Measurements from ENCODE around the gene GSDMA.
A peak's percentile ranks its signal among the peaks of the same experiment; 100 is the strongest.

Gene GSDMA

GRCh38 chr17:39949028-39949427 is 13.8 kb upstream of the GSDMA start:
- Histone ChIP-seq H3K27ac (ENCODE audit: low read depth, low read length) (no peak overlapping the region), H3K79me2 (ENCODE audit: control insufficient read depth, insufficient read depth, low read length, unreplicated experiment) (no peaks in the 10 kb centered on the region), H3K4me1 (ENCODE audit: control insufficient read depth, insufficient read depth, low read length, unreplicated experiment) (peaks cover 5% of the 10 kb centered on the region), H3K4me3 (ENCODE audit: low read depth, low read length) (no peak overlapping the region), H3K36me3 (ENCODE audit: insufficient read depth, low read length) (no peaks in the 10 kb centered on the region), H3K27me3 (ENCODE audit: insufficient read depth, low read length) (no peaks in the 10 kb centered on the region), H2AFZ (ENCODE audit: low read length, unreplicated experiment) (no peak overlapping the region)

- peaks cover 5% of the 10 kb centered on the region for H3K4me1 ChIP-seq (ENCODE audit: control insufficient read depth, insufficient read depth, low read length, unreplicated experiment)
- H3K36me3 ChIP-seq (ENCODE audit: insufficient read depth, low read length): no peaks in the 10 kb centered on the region
- no peaks in the 10 kb centered on the region for H3K27me3 ChIP-seq (ENCODE audit: insufficient read depth, low read length)
- H2AFZ ChIP-seq (ENCODE audit: low read length, unreplicated experiment): no peak overlapping the region
- no peak overlapping the region for H3K4me3 ChIP-seq (ENCODE audit: low read depth, low read length)
- no peaks in the 10 kb centered on the region for H3K79me2 ChIP-seq (ENCODE audit: control insufficient read depth, insufficient read depth, low read length, unreplicated experiment)
- no peak overlapping the region for H3K27ac ChIP-seq (ENCODE audit: low read depth, low read length)
Observed at GRCh38 chr17:39950871-39951348, 11.9 kb upstream of the GSDMA start.

GRCh38 chr17:39951924-39952679 is 10.7 kb upstream of the GSDMA start:
- Histone ChIP-seq H3K27ac (ENCODE audit: low read depth, low read length) (no peak overlapping the region), H3K36me3 (ENCODE audit: insufficient read depth, low read length) (no peaks in the 10 kb centered on the region), H3K4me3 (ENCODE audit: low read depth, low read length) (peak overlapping the region; percentile 73), H2AFZ (ENCODE audit: low read length, unreplicated experiment) (no peak overlapping the region), H3K79me2 (ENCODE audit: control insufficient read depth, insufficient read depth, low read length, unreplicated experiment) (no peaks in the 10 kb centered on the region), H3K27me3 (ENCODE audit: insufficient read depth, low read length) (no peaks in the 10 kb centered on the region), H3K4me1 (ENCODE audit: control insufficient read depth, insufficient read depth, low read length, unreplicated experiment) (peaks cover 5% of the 10 kb centered on the region)

DNA sequence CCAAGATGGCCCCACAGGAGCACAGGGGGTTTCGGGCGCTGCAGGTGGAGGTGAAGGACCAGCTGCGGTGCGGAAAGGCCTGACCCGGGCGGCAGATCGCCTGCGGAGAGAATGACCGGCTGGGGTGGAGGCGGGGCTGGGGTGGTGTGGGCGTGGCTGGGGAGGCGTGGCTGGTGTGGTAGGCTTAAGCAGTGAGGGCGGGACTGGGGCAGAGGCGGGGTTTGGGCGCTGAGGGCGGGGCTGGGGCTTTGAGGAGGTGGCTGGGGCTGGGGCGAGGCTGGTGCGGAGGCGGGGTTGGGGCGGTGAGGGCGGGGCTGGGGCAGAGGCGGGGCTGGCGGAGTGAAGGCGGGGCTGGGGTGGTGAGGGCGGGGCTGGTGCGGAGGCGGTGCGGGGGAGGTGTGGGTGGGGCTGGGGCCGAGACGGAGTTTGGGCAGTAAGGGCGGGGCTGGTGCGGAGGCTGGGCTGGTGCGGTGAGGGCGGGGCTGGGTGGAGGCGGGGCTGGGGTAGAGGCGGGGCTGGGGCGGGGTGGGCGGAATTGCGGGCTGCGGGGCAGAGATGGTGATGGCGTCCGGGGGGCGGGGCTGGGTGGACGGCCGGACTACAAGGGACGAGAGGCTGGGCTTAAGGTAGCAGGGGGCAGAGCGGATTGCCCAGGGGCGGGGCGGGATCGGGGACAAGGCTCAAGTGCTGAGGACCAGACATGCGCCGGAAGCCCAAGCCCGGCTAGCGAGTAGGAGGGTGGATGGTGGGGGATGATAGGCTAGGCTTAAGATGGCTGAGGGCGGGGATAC is 9.9 kb upstream of the GSDMA start:
- H2AFZ ChIP-seq (ENCODE audit: low read length, unreplicated experiment): peak overlapping the region; percentile 94
- H3K4me1 ChIP-seq (ENCODE audit: control insufficient read depth, insufficient read depth, low read length, unreplicated experiment): peaks cover 5% of the 10 kb centered on the region
- no peaks in the 10 kb centered on the region for H3K36me3 ChIP-seq (ENCODE audit: insufficient read depth, low read length)
- no peaks in the 10 kb centered on the region for H3K27me3 ChIP-seq (ENCODE audit: insufficient read depth, low read length)
- no peak overlapping the region for H3K27ac ChIP-seq (ENCODE audit: low read depth, low read length)
- peak overlapping the region; percentile 73 for H3K4me3 ChIP-seq (ENCODE audit: low read depth, low read length)
- H3K79me2 ChIP-seq (ENCODE audit: control insufficient read depth, insufficient read depth, low read length, unreplicated experiment): no peaks in the 10 kb centered on the region

- Histone ChIP-seq H3K36me3 (ENCODE audit: insufficient read depth, low read length) (no peaks in the 10 kb centered on the region), H2AFZ (ENCODE audit: low read length, unreplicated experiment) (peak overlapping the region; percentile 94), H3K27ac (ENCODE audit: low read depth, low read length) (no peak overlapping the region), H3K27me3 (ENCODE audit: insufficient read depth, low read length) (no peaks in the 10 kb centered on the region), H3K4me1 (ENCODE audit: control insufficient read depth, insufficient read depth, low read length, unreplicated experiment) (peaks cover 5% of the 10 kb centered on the region), H3K79me2 (ENCODE audit: control insufficient read depth, insufficient read depth, low read length, unreplicated experiment) (no peaks in the 10 kb centered on the region), H3K4me3 (ENCODE audit: low read depth, low read length) (peak overlapping the region; percentile 61)
Observed at GRCh38 chr17:39953471-39953888, 9.3 kb upstream of the GSDMA start.

- H3K4me3 ChIP-seq (ENCODE audit: low read depth, low read length): no peak overlapping the region
- H3K79me2 ChIP-seq (ENCODE audit: control insufficient read depth, insufficient read depth, low read length, unreplicated experiment): no peaks in the 10 kb centered on the region
- H3K27me3 ChIP-seq (ENCODE audit: insufficient read depth, low read length): no peaks in the 10 kb centered on the region
- peaks cover 5% of the 10 kb centered on the region for H3K4me1 ChIP-seq (ENCODE audit: control insufficient read depth, insufficient read depth, low read length, unreplicated experiment)
- H3K27ac ChIP-seq (ENCODE audit: low read depth, low read length): no peak overlapping the region
- no peak overlapping the region for H2AFZ ChIP-seq (ENCODE audit: low read length, unreplicated experiment)
- H3K36me3 ChIP-seq (ENCODE audit: insufficient read depth, low read length): no peaks in the 10 kb centered on the region
Observed at GRCh38 chr17:39954876-39955275, 7.9 kb upstream of the GSDMA start.

GRCh38 chr17:39955726-39956225 is 7.0 kb upstream of the GSDMA start:
- peaks cover 5% of the 10 kb centered on the region for H3K4me1 ChIP-seq (ENCODE audit: control insufficient read depth, insufficient read depth, low read length, unreplicated experiment)

GRCh38 chr17:39960524-39961041 is 2.2 kb upstream of the GSDMA start:
- Histone ChIP-seq H3K4me1 (ENCODE audit: control insufficient read depth, insufficient read depth, low read length, unreplicated experiment) (no peaks in the 10 kb centered on the region), H3K27ac (ENCODE audit: low read depth, low read length) (no peak overlapping the region), H2AFZ (ENCODE audit: low read length, unreplicated experiment) (no peak overlapping the region), H3K27me3 (ENCODE audit: insufficient read depth, low read length) (peaks cover 8% of the 10 kb centered on the region; the same call in 1 of the 2 replicates), H3K4me3 (ENCODE audit: low read depth, low read length) (no peak overlapping the region), H3K79me2 (ENCODE audit: control insufficient read depth, insufficient read depth, low read length, unreplicated experiment) (no peaks in the 10 kb centered on the region), H3K36me3 (ENCODE audit: insufficient read depth, low read length) (no peaks in the 10 kb centered on the region)

More at GRCh38 chr17:39955726-39956225, 7.0 kb upstream of the GSDMA start:
- H3K79me2 ChIP-seq (ENCODE audit: control insufficient read depth, insufficient read depth, low read length, unreplicated experiment): no peaks in the 10 kb centered on the region
- no peaks in the 10 kb centered on the region for H3K36me3 ChIP-seq (ENCODE audit: insufficient read depth, low read length)
- no peak overlapping the region for H3K27ac ChIP-seq (ENCODE audit: low read depth, low read length)
- H3K4me3 ChIP-seq (ENCODE audit: low read depth, low read length): no peak overlapping the region
- H3K27me3 ChIP-seq (ENCODE audit: insufficient read depth, low read length): no peaks in the 10 kb centered on the region
- no peak overlapping the region for H2AFZ ChIP-seq (ENCODE audit: low read length, unreplicated experiment)

DNA sequence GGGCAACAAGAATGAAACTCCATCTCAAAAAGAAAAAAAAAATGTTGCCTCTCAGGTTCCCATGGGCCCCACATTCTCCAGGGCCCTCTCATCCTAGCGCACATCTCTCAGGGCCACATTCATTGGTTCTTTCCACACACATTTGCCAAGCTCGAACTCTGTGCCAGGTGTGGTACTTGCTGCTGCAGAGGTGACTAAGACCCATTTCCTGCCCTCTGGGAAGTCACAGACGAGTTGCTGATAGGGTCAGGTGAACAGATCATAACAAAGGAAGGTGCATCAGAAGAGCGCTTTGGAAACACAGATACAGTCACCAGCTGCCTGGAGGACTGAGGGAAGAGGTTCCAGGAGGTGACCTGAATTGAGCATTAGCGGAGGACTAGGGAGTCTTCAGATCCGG is 1.0 kb downstream of the GSDMA start:
- no peak overlapping the region for H3K27ac ChIP-seq (ENCODE audit: low read depth, low read length)
- H2AFZ ChIP-seq (ENCODE audit: low read length, unreplicated experiment): no peak overlapping the region
- no peaks in the 10 kb centered on the region for H3K4me1 ChIP-seq (ENCODE audit: control insufficient read depth, insufficient read depth, low read length, unreplicated experiment)
- H3K79me2 ChIP-seq (ENCODE audit: control insufficient read depth, insufficient read depth, low read length, unreplicated experiment): no peaks in the 10 kb centered on the region
- H3K4me3 ChIP-seq (ENCODE audit: low read depth, low read length): no peak overlapping the region
- H3K27me3 ChIP-seq (ENCODE audit: insufficient read depth, low read length): peaks cover 10% of the 10 kb centered on the region; the same call in 1 of the 2 replicates
- no peaks in the 10 kb centered on the region for H3K36me3 ChIP-seq (ENCODE audit: insufficient read depth, low read length)

DNA sequence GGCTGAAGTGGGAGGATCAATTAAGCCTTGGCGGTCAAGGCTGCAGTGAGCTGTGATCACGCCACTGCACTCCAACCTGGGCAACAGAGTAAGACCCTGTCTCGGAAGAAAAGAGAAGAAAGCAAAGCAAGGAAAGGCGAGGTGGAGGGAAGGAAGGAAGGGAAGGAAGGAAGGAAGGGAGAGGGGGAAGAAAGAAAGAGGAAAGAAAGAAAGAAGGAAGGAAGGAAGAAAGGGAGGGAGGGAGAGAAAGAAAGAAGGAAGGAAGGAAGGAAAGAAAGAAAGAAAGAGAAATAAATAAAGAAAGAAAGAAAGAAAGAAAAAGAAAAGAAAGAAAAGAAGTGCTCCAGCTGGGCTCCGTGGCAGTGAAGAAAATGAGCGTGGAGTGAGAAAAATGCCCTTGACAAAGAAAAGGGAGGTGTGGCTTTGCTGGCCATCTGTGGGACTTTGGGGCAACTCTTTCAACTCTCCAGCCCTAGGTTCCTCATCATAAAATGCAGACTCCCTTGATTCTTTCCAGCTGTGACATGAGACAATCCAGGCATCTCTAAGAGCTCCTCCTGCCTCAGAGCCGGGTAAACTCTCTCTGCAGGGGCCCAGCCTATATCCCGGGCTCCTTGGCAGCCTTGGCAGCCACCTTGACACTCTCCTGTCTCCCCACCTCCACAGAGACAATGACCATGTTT is 2.4 kb downstream of the GSDMA start:
- Histone ChIP-seq H3K27ac (ENCODE audit: low read depth, low read length) (no peak overlapping the region), H3K27me3 (ENCODE audit: insufficient read depth, low read length) (peaks cover 10% of the 10 kb centered on the region; the same call in 1 of the 2 replicates), H3K36me3 (ENCODE audit: insufficient read depth, low read length) (no peaks in the 10 kb centered on the region), H3K4me3 (ENCODE audit: low read depth, low read length) (no peak overlapping the region), H3K4me1 (ENCODE audit: control insufficient read depth, insufficient read depth, low read length, unreplicated experiment) (no peaks in the 10 kb centered on the region), H2AFZ (ENCODE audit: low read length, unreplicated experiment) (no peak overlapping the region), H3K79me2 (ENCODE audit: control insufficient read depth, insufficient read depth, low read length, unreplicated experiment) (no peaks in the 10 kb centered on the region)

Data from ACC112 (cell line).